Activated CD8-positive, alpha-beta memory T cell treated with anti-CD3 and anti-CD28 coated beads, Interleukin-2, amount 10 ng/mL, durations not matched to agents 7 days and 5 days (primary cell): ENCODE measurements around the gene SOS1. TPM values are rescaled to one million over a fixed set of nuclear protein-coding genes. Genes with fewer than 3 reads are reported as not detected.

ENCODE experiments used
- ATAC-seq: fragments of 150-1000 bp; cut with Tn5 transposase; one replicate; pipeline ENCODE4 v1.10.0; 2021; ENCODE audit warnings: moderate library complexity
- CTCF ChIA-PET: fragments of 350-600 bp; sonication (Branson Sonifier 250); formaldehyde crosslinking; loops from one replicate; lab custom pipeline; 2021; ENCODE audit warnings: antibody characterized with exemption; lab: Charles Lee
- DNase-seq: peaks from one replicate; pipeline ENCODE4 v3.0.0-alpha.2; 2020
- H3K27ac Mint-ChIP-seq: one replicate; pipeline ENCODE4 v1.8.0; 2021; ENCODE audit warnings: mild to moderate bottlenecking, mixed read lengths
- H3K27me3 Mint-ChIP-seq: one replicate; pipeline ENCODE4 v1.8.0; 2021; ENCODE audit warnings: mixed read lengths
- H3K36me3 Mint-ChIP-seq: one replicate; pipeline ENCODE4 v1.8.0; 2021; ENCODE audit warnings: mild to moderate bottlenecking, mixed read lengths
- H3K4me1 Mint-ChIP-seq: one replicate; pipeline ENCODE4 v1.8.0; 2021; ENCODE audit warnings: mixed read lengths
- H3K4me3 Mint-ChIP-seq: one replicate; pipeline ENCODE4 v1.8.0; 2021; ENCODE audit warnings: mild to moderate bottlenecking, moderate library complexity, mixed read lengths
- H3K9me3 Mint-ChIP-seq: one replicate; pipeline ENCODE4 v1.8.0; 2022; ENCODE audit warnings: low read depth, mixed read lengths
- total RNA-seq, 2 experiments: library from RNA; stranded (reverse); gene quantifications; one replicate each; pipeline ENCODE4 v1.2.3, GENCODE V29; 2021

SOS1 gene
- total RNA-seq, 2 experiments from 2014 or later, result 134 to 186 TPM

- Mint-ChIP-seq H3K27ac (no peak overlapping the region), H3K9me3 (no peaks in the 10 kb centered on the region), H3K36me3 (peaks cover 63% of the 10 kb centered on the region), H3K4me1 (peaks cover 21% of the 10 kb centered on the region), H3K27me3 (no peaks in the 10 kb centered on the region), H3K4me3 (no peak overlapping the region)
- ATAC-seq (no peak), DNase-seq (no peak)
- CTCF ChIA-PET, result no interaction called here
These were observed 123.1 kb downstream of the SOS1 start for GRCh38 chr2:38997781-38998180.

GRCh38 chr2:38991899-38992298 lies 129.0 kb downstream of the SOS1 start:
- CTCF ChIA-PET, result interaction anchor here (1.2 kb wide), 1 partner anchor 44 kb away, joined by 3 read pairs; no protein-coding TSS in a partner anchor
- Mint-ChIP-seq H3K4me3 (no peak overlapping the region), H3K36me3 (peaks cover 44% of the 10 kb centered on the region)

DNA sequence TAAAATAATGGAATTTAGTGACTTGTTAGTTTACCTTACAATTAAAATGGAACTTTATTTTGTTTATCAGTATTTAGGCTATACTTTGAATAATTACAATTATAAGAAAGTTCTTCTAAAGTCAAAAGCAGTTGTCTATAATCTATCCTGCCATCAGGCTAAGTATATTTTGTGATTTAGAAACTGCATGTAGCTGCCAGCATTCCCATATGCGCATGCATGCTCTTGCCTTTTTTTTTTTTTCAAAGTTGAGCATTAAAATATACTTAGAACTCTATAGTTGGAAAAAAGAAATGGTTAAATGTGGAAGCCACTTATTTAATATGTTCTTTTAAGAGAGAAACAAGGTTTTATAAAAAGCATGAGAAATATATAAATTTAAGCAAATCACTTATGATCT lies 132.1 kb downstream of the SOS1 start:
- CTCF ChIA-PET, result interaction anchor here (1.2 to 1.3 kb wide), 2 partner anchors 16 to 41 kb away, joined by 3 to 5 read pairs; no protein-coding TSS in a partner anchor
- ATAC-seq (no peak), DNase-seq (no peak)
- Mint-ChIP-seq H3K36me3 (peaks cover 45% of the 10 kb centered on the region), H3K4me1 (peaks cover 7% of the 10 kb centered on the region), H3K27me3 (no peaks in the 10 kb centered on the region), H3K4me3 (no peak overlapping the region), H3K9me3 (no peaks in the 10 kb centered on the region), H3K27ac (no peak overlapping the region)

More at GRCh38 chr2:38991899-38992298, 129.0 kb downstream of the SOS1 start:
- DNase-seq (no peak), ATAC-seq (no peak)
- no peaks in the 10 kb centered on the region for H3K27me3 Mint-ChIP-seq
- H3K9me3 Mint-ChIP-seq, result no peaks in the 10 kb centered on the region
- peaks cover 19% of the 10 kb centered on the region for H3K4me1 Mint-ChIP-seq
- no peak overlapping the region for H3K27ac Mint-ChIP-seq

DNA sequence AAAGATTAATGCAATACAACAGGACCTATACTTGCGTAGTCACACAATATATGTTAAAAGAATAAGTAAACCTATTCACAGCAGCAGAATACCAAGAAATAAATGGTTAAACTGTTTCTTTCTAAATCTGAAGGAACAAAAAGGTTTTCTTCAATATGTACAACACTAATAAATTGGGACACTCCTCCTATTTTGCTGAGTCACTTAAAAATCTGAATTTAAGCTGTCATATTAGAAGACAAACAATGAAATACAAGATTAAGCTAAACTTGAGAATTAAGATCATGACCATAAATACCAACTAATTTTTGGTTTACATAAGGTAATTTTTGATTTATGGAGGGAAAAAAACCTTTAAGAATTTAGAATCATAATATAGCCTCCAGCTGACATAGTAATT lies 138.4 kb downstream of the SOS1 start:
- H3K36me3 Mint-ChIP-seq, result peaks cover 34% of the 10 kb centered on the region
- CTCF ChIA-PET, result no interaction called here
- H3K4me3 Mint-ChIP-seq, result no peak overlapping the region
- no peak for DNase-seq
- H3K27ac Mint-ChIP-seq, result no peak overlapping the region
- H3K4me1 Mint-ChIP-seq, result no peaks in the 10 kb centered on the region
- ATAC-seq, result no peak
- no peaks in the 10 kb centered on the region for H3K9me3 Mint-ChIP-seq
- H3K27me3 Mint-ChIP-seq, result no peaks in the 10 kb centered on the region

DNA sequence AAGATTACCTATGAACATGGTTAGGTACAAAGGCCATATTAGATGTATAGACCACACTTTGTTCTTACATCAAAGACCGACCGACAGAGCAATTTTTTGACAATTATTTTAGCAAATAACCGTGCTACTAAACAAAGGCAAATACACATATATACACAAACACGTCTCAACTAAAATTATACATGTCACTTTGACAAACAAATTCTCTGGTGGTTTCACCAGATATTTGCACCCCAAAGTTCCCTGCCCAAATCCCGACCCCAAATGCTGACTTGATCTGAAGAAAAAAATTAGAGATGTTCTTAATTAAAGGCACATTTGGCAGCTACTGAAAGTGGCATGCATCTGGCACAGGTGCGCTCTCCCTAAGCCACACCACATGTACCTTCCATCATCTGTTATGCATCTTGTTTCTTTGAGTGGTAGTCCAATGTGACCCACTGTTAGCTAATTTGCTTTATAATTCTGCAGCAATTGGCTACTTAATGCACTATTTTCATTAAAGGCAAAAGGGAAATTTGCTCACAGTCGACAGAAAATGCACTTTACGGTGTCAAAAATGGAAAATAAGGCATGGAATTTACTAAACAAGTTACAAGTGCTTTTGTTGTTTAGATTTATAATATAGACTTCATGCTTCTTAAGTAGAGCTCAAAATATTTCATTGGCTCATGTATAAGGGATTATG lies 139.0 kb downstream of the SOS1 start:
- ATAC-seq (no peak), DNase-seq (no peak)
- CTCF ChIA-PET, result no interaction called here
- H3K36me3 Mint-ChIP-seq, result peaks cover 30% of the 10 kb centered on the region
- no peak overlapping the region for H3K4me3 Mint-ChIP-seq
- no peaks in the 10 kb centered on the region for H3K9me3 Mint-ChIP-seq
- H3K4me1 Mint-ChIP-seq, result no peaks in the 10 kb centered on the region
- no peak overlapping the region for H3K27ac Mint-ChIP-seq
- no peaks in the 10 kb centered on the region for H3K27me3 Mint-ChIP-seq

DNA sequence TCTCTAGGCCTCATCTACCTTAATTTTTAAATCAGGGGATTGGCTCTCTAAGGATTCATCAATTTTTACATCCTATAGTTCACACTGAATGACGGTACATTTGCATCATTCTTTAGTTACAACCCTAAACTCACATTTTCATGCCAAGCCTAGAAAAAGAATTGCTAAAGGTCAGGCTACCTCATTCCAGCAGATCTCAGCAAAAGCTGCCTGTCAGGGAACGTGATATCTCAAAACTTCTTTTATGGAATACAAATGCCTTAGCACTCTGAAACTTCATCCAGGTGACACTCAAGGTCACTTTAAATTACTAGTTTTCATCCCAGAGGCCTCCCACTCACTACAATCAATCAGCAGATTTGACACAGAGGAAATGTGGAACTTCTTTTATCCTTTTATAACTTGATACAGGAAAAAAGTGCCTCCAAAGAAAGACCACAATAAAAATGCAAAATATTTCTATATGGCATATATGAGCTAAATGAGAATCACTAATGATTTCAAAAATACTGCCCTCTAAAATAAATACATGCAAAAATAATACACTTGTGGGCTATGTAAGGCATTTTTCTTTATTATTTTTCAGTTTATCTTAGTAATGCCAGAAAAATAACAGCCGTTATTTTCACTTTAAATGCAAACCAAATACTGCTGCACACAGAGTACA lies 139.7 kb downstream of the SOS1 start:
- CTCF ChIA-PET, result no interaction called here
- Mint-ChIP-seq H3K27ac (no peak overlapping the region), H3K9me3 (no peaks in the 10 kb centered on the region)

GRCh38 chr2:38978908-38979307 lies 141.9 kb downstream of the SOS1 start:
- Mint-ChIP-seq H3K27me3 (no peaks in the 10 kb centered on the region), H3K9me3 (no peaks in the 10 kb centered on the region), H3K36me3 (peaks cover 11% of the 10 kb centered on the region), H3K27ac (no peak overlapping the region), H3K4me3 (no peak overlapping the region), H3K4me1 (no peaks in the 10 kb centered on the region)
- CTCF ChIA-PET, result no interaction called here
- DNase-seq, result no peak
- no peak for ATAC-seq

More for the DNA sequence above, 139.7 kb downstream of the SOS1 start:
- Mint-ChIP-seq H3K36me3 (peaks cover 27% of the 10 kb centered on the region), H3K4me3 (no peak overlapping the region), H3K4me1 (no peaks in the 10 kb centered on the region), H3K27me3 (no peaks in the 10 kb centered on the region)
- no peak for ATAC-seq
- no peak for DNase-seq

- no peak overlapping the region for H3K4me3 Mint-ChIP-seq
- H3K27me3 Mint-ChIP-seq, result no peaks in the 10 kb centered on the region
- no peaks in the 10 kb centered on the region for H3K4me1 Mint-ChIP-seq
- ATAC-seq (no peak), DNase-seq (no peak)
- CTCF ChIA-PET, result no interaction called here
- peaks cover 7% of the 10 kb centered on the region for H3K36me3 Mint-ChIP-seq
- no peaks in the 10 kb centered on the region for H3K9me3 Mint-ChIP-seq
- H3K27ac Mint-ChIP-seq, result no peak overlapping the region
These were observed 142.5 kb downstream of the SOS1 start for GRCh38 chr2:38978296-38978903.

DNA sequence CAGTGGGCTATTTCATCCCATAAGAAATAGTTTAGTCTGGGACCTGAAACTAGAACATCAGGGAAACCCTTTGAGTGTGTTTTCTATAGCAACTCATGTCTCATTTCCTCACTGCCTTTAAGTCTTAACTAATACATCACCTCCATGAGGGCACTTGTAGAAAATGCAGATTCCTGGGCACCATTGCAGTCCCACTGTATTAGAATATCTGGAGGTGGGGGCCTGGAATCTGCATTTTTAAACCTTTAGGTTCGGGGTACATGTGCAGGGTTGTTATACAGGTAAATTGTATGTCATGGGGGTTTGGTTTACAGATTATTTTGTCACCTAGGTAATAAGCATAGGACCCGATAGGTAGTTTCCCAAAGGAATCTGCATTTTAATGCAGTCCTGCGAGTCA lies 143.8 kb downstream of the SOS1 start:
- Mint-ChIP-seq H3K27ac (no peak overlapping the region), H3K9me3 (no peaks in the 10 kb centered on the region), H3K36me3 (peaks cover 1% of the 10 kb centered on the region), H3K27me3 (no peaks in the 10 kb centered on the region), H3K4me3 (no peak overlapping the region), H3K4me1 (no peaks in the 10 kb centered on the region)
- CTCF ChIA-PET, result no interaction called here
- DNase-seq, result no peak
- no peak for ATAC-seq

- Mint-ChIP-seq H3K36me3 (peaks cover 1% of the 10 kb centered on the region), H3K4me1 (no peaks in the 10 kb centered on the region), H3K4me3 (no peak overlapping the region), H3K9me3 (no peaks in the 10 kb centered on the region), H3K27ac (no peak overlapping the region), H3K27me3 (no peaks in the 10 kb centered on the region)
- no peak for DNase-seq
- CTCF ChIA-PET, result interaction anchor here (1.8 kb wide), 1 partner anchor 27 kb away, joined by 5 read pairs; no protein-coding TSS in a partner anchor
- ATAC-seq, result no peak
These were observed 145.8 kb downstream of the SOS1 start for GRCh38 chr2:38975042-38975441.

DNA sequence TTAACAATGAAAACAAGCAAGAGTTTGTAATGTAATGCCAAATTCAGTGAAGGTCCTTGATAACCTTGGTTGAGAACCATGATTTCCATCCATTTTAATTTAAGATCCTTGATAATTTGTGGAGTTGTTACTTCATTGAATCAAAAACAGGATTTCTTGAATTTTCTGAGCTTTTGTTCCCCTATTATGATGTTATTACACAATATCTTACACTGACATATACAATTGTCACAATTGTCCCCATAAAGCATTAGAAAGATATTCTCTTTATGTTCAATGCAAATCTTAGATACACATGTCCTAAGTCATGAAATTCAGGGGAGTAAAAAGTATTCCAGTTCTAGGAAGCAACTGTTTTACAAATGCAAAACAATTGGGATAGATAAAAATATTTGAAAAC lies 147.6 kb downstream of the SOS1 start:
- CTCF ChIA-PET, result no interaction called here
- Mint-ChIP-seq H3K27ac (no peak overlapping the region), H3K36me3 (no peaks in the 10 kb centered on the region), H3K4me3 (no peak overlapping the region), H3K9me3 (no peaks in the 10 kb centered on the region), H3K4me1 (no peaks in the 10 kb centered on the region), H3K27me3 (no peaks in the 10 kb centered on the region)
- no peak for DNase-seq
- ATAC-seq, result no peak

DNA sequence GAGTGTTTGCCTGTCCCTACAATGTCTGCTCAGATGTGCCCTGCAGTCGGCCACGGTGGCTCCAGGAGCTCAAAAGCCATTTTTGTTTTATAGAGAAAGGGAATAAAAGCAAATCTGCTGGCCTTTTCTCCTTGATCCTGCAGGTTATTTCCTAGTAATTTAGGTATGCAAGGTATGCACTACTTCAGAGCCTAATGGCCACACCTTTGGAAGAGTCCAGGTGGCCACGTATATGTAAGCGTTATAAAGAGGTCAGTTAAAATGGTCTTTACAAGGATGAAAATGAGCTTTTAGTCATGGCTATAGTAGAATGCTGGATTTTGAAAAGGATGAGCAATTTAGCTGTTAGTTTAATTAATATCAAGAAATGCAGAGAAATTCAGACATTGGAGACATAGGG lies 149.5 kb downstream of the SOS1 start:
- Mint-ChIP-seq H3K4me1 (no peaks in the 10 kb centered on the region), H3K9me3 (no peaks in the 10 kb centered on the region), H3K36me3 (no peaks in the 10 kb centered on the region), H3K27me3 (no peaks in the 10 kb centered on the region), H3K4me3 (no peak overlapping the region), H3K27ac (no peak overlapping the region)
- CTCF ChIA-PET, result interaction anchor here (1.1 to 1.4 kb wide), 2 partner anchors 11 to 23 kb away, joined by 4 read pairs; no protein-coding TSS in a partner anchor
- DNase-seq (no peak), ATAC-seq (no peak)

- H3K27ac Mint-ChIP-seq, result no peak overlapping the region
- H3K27me3 Mint-ChIP-seq, result peaks cover 4% of the 10 kb centered on the region
- H3K36me3 Mint-ChIP-seq, result no peaks in the 10 kb centered on the region
- no peak for DNase-seq
- CTCF ChIA-PET, result no interaction called here
- ATAC-seq, result no peak
- no peak overlapping the region for H3K4me3 Mint-ChIP-seq
- no peaks in the 10 kb centered on the region for H3K9me3 Mint-ChIP-seq
- no peaks in the 10 kb centered on the region for H3K4me1 Mint-ChIP-seq
These were observed 152.8 kb downstream of the SOS1 start for GRCh38 chr2:38968021-38968420.

DNA sequence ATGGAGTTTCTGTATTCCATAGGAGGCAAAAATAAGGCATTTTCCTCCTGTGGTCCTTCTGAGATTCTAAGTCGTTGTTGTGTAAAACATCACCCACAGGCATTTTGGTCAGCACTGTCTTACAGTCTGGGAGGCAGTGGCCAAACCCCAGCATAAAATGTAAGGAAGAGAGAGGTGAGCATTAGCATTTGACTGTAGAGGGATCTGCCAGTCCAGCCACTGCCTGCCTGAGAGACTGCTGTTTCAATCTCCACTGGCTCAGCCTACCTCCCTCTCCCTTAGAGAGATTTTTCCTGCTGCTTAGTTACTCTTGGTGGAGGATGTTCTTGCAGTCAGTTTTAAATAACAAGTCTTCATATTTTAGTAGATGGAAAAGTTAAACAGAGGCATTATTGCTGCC lies 154.2 kb downstream of the SOS1 start:
- Mint-ChIP-seq H3K27ac (no peak overlapping the region), H3K4me1 (no peaks in the 10 kb centered on the region), H3K9me3 (no peaks in the 10 kb centered on the region), H3K4me3 (no peak overlapping the region), H3K36me3 (no peaks in the 10 kb centered on the region), H3K27me3 (peaks cover 10% of the 10 kb centered on the region)
- DNase-seq (no peak), ATAC-seq (no peak)
- CTCF ChIA-PET, result no interaction called here
